ENCODE data around the gene CTAG2.
"Not testable (repeated sequence)": the region's sequence is repeated elsewhere in the genome, so short reads cannot be mapped to it uniquely, and the experiment has no call there.

The CTAG2 gene

DNA sequence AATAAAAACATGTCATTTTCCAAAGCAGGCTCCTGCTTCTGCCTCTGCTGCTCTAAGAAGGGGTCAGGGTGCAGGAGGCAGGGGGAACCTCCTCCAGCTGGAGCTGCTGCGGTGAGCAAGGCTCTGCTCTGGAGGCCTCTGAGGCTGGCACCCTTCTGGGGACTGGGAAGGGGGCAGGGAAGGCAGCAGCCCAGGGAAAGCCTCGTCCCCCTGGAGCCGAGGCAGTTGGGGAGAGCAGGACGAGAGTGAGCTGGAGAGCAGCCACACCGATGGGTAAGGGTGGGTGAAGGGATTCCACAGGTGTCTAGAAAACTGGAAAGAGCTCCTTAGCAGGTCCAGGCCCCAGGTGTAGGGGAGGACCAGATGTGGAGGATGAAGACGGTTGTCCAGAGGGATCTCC is 2.0 kb upstream of the CTAG2 start:
- CTCF ChIA-PET = no interaction called here
- Mint-ChIP-seq H3K27ac (no peak overlapping the region), H3K27me3 (peaks cover 4% of the 10 kb centered on the region), H3K4me1 (no peaks in the 10 kb centered on the region), H3K36me3 (no peaks in the 10 kb centered on the region), H3K4me3 (no peak overlapping the region), H3K9me3 (no peaks in the 10 kb centered on the region)
- no peak for DNase-seq

- Mint-ChIP-seq H3K4me1 (no peaks in the 10 kb centered on the region), H3K27me3 (peaks cover 7% of the 10 kb centered on the region), H3K4me3 (no peak overlapping the region), H3K9me3 (no peaks in the 10 kb centered on the region), H3K27ac (no peak overlapping the region), H3K36me3 (no peaks in the 10 kb centered on the region)
- DNase-seq = no peak
- CTCF ChIA-PET = no interaction called here
Measured at GRCh38 chrX:154654925-154655324, 1.5 kb upstream of the CTAG2 start.

DNA sequence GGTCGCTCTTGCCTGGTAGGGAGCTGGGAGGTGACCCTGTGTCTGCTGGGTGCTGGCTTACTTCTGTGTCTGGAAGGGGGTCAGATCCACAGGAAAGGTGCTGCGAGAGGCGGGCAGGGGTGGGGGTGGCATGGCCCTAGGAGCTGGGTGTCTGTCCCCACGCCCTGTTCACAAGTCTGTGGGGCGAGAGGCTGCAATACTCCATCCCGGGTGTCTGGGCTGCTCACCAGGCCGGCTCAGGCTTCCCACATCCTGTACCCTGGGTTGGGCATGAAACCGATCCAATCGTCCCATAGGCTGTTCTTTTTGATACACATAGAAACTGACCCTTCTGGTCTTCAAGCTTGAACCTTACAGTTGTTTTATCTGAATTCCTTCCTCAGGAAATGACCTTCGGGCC is 993 bp upstream of the CTAG2 start:
- CTCF ChIA-PET = no interaction called here

GRCh38 chrX:154653048-154653401 is 354 bp downstream of the CTAG2 start:
- Mint-ChIP-seq H3K4me1 (no peaks in the 10 kb centered on the region), H3K36me3 (no peaks in the 10 kb centered on the region), H3K27ac (no peak overlapping the region), H3K27me3 (peaks cover 8% of the 10 kb centered on the region), H3K9me3 (no peaks in the 10 kb centered on the region), H3K4me3 (no peak overlapping the region)
- no peak for DNase-seq
- CTCF ChIA-PET = no interaction called here

More for the DNA sequence above, 993 bp upstream of the CTAG2 start:
- H3K36me3 Mint-ChIP-seq = no peaks in the 10 kb centered on the region
- no peak for DNase-seq
- no peak overlapping the region for H3K4me3 Mint-ChIP-seq
- H3K4me1 Mint-ChIP-seq = no peaks in the 10 kb centered on the region
- no peaks in the 10 kb centered on the region for H3K9me3 Mint-ChIP-seq
- peaks cover 8% of the 10 kb centered on the region for H3K27me3 Mint-ChIP-seq
- no peak overlapping the region for H3K27ac Mint-ChIP-seq

- no peak for DNase-seq
- Mint-ChIP-seq H3K4me3 (no peak overlapping the region), H3K36me3 (no peaks in the 10 kb centered on the region), H3K4me1 (no peaks in the 10 kb centered on the region), H3K27ac (no peak overlapping the region), H3K9me3 (no peaks in the 10 kb centered on the region), H3K27me3 (peaks cover 8% of the 10 kb centered on the region)
- CTCF ChIA-PET = no interaction called here
Measured at GRCh38 chrX:154652311-154653047, 900 bp downstream of the CTAG2 start.

DNA sequence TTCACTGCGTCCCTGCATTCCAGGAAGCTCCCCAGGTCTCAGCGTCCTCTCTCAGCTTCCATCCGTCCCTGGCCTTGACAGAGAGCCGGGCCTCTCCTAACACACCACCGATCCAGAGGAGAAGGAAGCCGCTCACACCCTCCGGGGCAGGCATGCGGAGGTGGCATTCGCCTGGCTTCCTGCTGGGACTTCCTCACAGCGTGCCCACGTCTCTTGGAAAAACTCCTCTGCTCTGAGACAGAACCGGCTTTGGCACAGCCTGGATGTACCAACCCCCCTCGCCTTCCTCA is 3.2 kb downstream of the CTAG2 start:
- Mint-ChIP-seq H3K4me1 (no peaks in the 10 kb centered on the region), H3K36me3 (no peaks in the 10 kb centered on the region), H3K4me3 (no peak overlapping the region), H3K27me3 (peaks cover 8% of the 10 kb centered on the region), H3K9me3 (no peaks in the 10 kb centered on the region), H3K27ac (no peak overlapping the region)
- CTCF ChIA-PET = no interaction called here
- no peak for DNase-seq

GRCh38 chrX:154649503-154650220 is 3.7 kb downstream of the CTAG2 start:
- Mint-ChIP-seq H3K27me3 (peaks cover 8% of the 10 kb centered on the region), H3K27ac (no peak overlapping the region), H3K4me3 (no peak overlapping the region), H3K36me3 (no peaks in the 10 kb centered on the region), H3K4me1 (no peaks in the 10 kb centered on the region), H3K9me3 (no peaks in the 10 kb centered on the region)
- CTCF ChIA-PET = no interaction called here
- no peak for DNase-seq

DNA sequence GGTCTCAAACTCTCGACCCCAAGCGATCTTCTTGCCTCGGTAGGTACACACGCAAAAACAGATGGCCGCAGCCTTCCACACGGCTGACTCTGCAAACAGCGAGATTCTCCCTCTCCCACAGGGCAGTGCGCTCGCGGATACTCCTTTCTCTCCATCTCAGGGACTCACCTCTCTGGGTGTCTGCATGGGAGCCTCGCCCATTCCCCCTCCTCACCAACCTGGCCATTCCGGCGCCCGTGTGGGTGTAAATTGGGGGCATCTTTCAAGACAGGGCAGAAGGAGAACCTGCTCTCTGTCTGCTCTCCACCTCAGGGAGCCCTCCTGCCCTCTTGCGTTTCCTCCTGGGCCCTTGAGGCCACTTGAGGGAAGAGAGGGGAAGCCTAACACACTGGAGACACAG is 4.4 kb downstream of the CTAG2 start:
- no peak for DNase-seq
- H3K36me3 Mint-ChIP-seq = no peaks in the 10 kb centered on the region
- peaks cover 8% of the 10 kb centered on the region for H3K27me3 Mint-ChIP-seq
- no peak overlapping the region for H3K27ac Mint-ChIP-seq
- CTCF ChIA-PET = no interaction called here
- no peaks in the 10 kb centered on the region for H3K9me3 Mint-ChIP-seq
- no peaks in the 10 kb centered on the region for H3K4me1 Mint-ChIP-seq
- no peak overlapping the region for H3K4me3 Mint-ChIP-seq

GRCh38 chrX:154645745-154646378 is 7.5 kb downstream of the CTAG2 start:
- H3K36me3 Mint-ChIP-seq, CTCF ChIA-PET, H3K27me3 Mint-ChIP-seq, H3K4me1 Mint-ChIP-seq, H3K27ac Mint-ChIP-seq, DNase-seq, H3K9me3 Mint-ChIP-seq, H3K4me3 Mint-ChIP-seq: not testable (repeated sequence)

DNA sequence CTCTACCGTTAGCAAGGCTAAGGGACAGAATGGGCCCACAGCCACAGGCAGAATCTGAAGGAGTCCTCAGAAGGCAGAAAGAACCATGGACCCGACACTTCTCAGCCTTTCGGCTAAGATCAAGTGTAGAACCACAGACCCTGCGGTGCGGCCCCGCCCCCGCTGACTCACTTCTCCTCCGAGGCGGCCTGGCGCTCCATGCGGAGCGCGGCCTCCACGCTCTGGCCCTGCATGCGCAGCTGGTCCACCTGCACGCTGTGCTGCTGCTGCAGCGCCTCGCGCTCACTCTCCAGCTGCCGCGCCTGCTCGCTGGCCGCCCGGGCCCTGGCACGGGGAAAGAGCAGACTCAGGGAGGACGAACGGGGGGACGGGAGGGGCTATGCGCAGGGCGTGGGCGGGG is 9.7 kb downstream of the CTAG2 start:
- DNase-seq, H3K4me1 Mint-ChIP-seq, H3K4me3 Mint-ChIP-seq, H3K36me3 Mint-ChIP-seq, H3K9me3 Mint-ChIP-seq, H3K27ac Mint-ChIP-seq, H3K27me3 Mint-ChIP-seq, CTCF ChIA-PET: not testable (repeated sequence)

GRCh38 chrX:154641740-154642139 is 11.6 kb downstream of the CTAG2 start:
- H3K36me3 Mint-ChIP-seq, H3K27ac Mint-ChIP-seq, H3K4me1 Mint-ChIP-seq, H3K4me3 Mint-ChIP-seq, H3K27me3 Mint-ChIP-seq, DNase-seq, H3K9me3 Mint-ChIP-seq, CTCF ChIA-PET: not testable (repeated sequence)

GRCh38 chrX:154633661-154634060 is 19.7 kb downstream of the CTAG2 start:
- H3K4me1 Mint-ChIP-seq, H3K27ac Mint-ChIP-seq, H3K9me3 Mint-ChIP-seq, H3K4me3 Mint-ChIP-seq, DNase-seq, CTCF ChIA-PET, H3K36me3 Mint-ChIP-seq, H3K27me3 Mint-ChIP-seq: not testable (repeated sequence)

- DNase-seq, H3K4me3 Mint-ChIP-seq, H3K9me3 Mint-ChIP-seq, H3K4me1 Mint-ChIP-seq, H3K27me3 Mint-ChIP-seq, CTCF ChIA-PET, H3K36me3 Mint-ChIP-seq, H3K27ac Mint-ChIP-seq: not testable (repeated sequence)
Measured at GRCh38 chrX:154630949-154631348, 22.4 kb downstream of the CTAG2 start.

- DNase-seq, CTCF ChIA-PET, H3K27ac Mint-ChIP-seq: not testable (repeated sequence)
Measured at GRCh38 chrX:154628960-154629359, 24.4 kb downstream of the CTAG2 start.

DNA sequence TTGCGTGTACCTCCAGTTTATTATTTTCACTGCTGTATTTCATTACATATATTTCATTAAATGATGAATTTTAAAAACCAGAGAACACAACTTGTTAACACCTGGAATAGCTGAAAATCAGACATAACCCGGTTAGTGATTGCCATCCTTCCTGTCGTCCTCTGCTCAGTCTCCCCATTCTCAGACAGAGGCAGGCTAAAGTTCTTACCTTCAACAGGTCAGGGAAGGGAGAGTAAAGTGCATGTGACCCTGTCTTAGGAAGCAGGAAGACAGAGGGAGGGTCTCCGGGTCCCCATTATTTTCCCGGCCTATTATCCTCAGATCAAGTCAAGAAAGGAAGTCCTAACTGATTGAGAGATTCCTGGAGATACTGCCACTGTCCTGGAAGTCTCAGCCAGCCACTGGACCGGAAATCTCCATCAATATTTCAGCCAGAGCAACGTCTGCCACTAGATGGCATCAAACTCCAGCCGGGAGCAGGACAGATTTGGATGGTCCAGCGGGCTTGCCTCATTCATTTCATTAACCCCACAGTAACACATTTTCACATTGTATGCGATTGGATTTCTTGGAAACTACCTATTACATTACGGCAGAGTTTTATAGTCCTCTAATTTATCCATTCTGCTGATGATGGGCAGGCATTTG is 32.5 kb downstream of the CTAG2 start:
- H3K27me3 Mint-ChIP-seq, H3K9me3 Mint-ChIP-seq, CTCF ChIA-PET, H3K36me3 Mint-ChIP-seq, H3K4me1 Mint-ChIP-seq, DNase-seq, H3K4me3 Mint-ChIP-seq, H3K27ac Mint-ChIP-seq: not testable (repeated sequence)

More at GRCh38 chrX:154628960-154629359, 24.4 kb downstream of the CTAG2 start:
- not testable (repeated sequence) for H3K4me3 Mint-ChIP-seq, H3K27me3 Mint-ChIP-seq, H3K4me1 Mint-ChIP-seq, H3K36me3 Mint-ChIP-seq, H3K9me3 Mint-ChIP-seq

Data from activated naive CD4-positive, alpha-beta T cell treated with anti-CD3 and anti-CD28 coated beads, Interleukin-2, amount 10 ng/mL, durations not matched to agents 7 days and 5 days (primary cell).